Measurements from ENCODE around the gene CTDSPL.
"Not testable (repeated sequence)": the region's sequence is repeated elsewhere in the genome, so short reads cannot be mapped to it uniquely, and the experiment has no call there.

CTDSPL gene, protein sequence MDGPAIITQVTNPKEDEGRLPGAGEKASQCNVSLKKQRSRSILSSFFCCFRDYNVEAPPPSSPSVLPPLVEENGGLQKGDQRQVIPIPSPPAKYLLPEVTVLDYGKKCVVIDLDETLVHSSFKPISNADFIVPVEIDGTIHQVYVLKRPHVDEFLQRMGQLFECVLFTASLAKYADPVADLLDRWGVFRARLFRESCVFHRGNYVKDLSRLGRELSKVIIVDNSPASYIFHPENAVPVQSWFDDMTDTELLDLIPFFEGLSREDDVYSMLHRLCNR

DNA sequence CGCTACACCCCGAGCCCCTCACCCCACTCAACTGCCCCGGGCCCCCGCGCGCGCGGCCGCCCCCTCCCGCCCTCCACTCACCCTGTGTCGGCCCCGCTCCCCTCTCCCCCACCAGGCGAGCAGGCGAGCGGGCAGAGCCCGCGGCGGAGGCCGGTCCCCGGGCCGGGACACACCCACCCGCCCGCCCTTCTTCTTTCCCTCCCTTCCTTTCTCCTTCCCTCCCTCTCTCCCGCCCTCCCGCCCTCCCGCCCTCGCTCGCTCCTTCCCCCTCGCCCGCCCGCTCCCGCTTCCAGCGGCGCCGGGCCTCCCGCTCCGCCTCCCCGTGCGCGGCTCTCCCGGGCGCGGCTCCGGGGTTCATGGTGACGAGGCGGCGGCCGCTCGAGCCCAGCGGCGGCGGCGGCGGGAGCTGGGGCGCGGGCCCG is at the start of gene CTDSPL:
Gene CTDSPL, plus strand, starts transcription at position 261 of the 422 bp plus-strand sequence. CDS start 320 bp downstream, outside the sequence.
- DNase-seq (ENCODE audit: low spot score), result no peak

DNA sequence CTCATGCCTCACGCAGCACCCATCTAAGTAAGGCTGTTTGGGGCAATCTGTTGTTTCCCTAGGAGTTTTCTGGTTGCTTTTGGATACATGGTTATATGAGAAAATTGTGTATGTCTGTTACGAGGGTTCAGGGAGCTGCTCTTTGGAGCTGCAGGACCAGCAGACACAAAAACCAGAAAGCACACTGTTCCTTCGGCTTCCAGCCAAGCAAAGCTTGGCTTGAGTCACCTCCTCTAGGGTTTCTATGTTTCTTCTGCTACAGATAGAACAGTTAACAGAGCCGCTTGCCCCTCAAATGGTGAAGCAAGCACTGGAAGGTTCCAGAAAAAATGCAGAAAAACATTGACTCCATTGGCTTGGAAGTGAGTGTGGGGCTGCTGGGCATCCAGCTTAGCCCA is 49.2 kb upstream of the CTDSPL start:
- no peak for DNase-seq (ENCODE audit: low spot score)

DNA sequence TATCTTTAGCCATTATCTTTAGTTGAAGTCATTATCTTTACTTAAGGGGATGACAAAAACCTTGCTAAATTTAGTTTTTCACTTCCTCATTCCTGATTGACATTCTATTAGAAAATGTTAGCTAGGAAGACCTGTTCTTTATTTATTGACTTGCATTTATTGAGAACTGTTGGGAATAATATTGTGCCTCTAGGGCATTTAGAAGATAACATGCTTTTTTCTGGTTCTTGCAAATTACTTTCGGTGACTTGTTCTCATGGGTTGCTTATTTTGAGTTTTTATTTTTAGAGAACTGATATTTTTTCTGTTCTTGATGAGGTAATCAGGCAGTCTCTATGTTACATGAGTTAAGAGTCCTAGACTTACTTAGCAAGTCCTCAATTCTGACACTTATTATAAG is 48.3 kb upstream of the CTDSPL start:
- no peak for DNase-seq (ENCODE audit: low spot score)

DNA sequence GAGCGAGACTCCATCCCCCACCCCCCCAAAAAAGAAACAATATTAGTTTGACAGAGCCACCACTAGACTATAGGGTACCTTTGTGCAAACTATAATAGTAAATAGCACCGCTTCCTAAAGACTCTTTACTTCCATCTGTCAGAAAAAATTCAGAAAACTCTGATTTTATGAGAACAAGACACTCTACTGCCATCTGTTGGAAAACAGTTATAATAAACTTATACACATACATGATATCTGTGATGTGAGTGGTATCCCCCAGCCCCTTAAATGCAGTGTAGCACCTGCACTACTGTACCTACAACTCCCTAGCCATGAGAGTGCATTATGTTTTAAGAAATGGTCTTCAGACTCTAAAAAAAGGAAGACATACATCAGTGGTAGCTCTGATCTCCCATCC is 47.1 kb upstream of the CTDSPL start:
- no peak for DNase-seq (ENCODE audit: low spot score)

DNA sequence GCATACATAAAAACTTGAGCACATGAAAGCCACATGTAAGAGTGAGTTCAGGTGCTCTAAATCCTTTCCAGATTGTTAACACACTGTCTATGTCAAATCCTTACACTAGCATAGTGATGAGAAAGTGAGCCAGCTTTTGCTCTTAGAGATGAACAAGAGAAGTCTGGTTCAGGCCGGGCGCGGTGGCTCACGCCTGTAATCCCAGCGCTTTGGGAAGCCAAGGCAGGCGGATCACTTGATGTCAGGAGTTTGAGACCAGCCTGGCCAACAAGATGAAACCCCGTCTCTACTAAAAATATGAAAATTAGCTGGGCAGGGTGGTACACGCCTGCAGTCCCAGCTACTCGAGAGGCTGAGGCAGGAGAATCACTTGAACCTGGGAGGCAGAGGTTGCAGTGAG is 46.5 kb upstream of the CTDSPL start:
- not testable (repeated sequence) for DNase-seq (ENCODE audit: low spot score)

DNA sequence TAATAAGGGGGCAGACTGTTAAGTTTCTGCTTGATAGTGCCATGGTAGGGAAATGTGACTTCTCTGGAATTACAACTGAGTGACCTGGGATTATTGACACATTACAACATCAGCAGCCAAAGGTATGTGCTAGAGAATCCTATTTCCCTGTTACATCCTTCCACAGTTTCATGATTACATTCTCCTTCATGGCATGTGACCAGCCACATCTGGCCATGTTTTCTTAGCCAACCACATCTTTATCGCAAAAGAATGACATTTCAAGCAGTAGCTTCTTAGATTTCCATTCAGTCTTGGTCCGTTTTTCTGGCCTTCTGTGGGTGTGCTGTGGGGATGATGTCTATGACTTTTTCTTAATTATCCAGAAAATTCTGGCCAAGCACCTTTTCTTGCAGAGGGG is 45.4 kb upstream of the CTDSPL start:
- no peak for DNase-seq (ENCODE audit: low spot score)

DNA sequence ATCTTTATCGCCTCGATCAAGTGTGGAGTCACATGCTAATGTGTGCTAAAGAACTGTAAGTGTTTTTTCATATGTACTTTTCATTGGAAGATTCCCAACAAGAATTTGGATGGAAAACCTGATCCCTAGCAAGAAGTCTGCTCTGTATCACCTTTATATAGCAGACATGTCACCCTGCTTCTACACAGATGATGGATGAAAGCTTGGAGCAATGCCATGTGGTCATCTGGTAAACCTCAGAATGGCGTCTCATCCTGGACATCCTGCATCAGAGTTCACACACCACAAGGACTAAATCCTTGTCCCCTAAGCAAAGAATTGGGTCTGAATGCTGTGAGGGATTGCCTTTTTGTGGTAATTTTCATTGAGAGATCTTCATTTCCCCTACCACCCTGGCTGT is 42.1 kb upstream of the CTDSPL start:
- DNase-seq (ENCODE audit: low spot score), result no peak

DNA sequence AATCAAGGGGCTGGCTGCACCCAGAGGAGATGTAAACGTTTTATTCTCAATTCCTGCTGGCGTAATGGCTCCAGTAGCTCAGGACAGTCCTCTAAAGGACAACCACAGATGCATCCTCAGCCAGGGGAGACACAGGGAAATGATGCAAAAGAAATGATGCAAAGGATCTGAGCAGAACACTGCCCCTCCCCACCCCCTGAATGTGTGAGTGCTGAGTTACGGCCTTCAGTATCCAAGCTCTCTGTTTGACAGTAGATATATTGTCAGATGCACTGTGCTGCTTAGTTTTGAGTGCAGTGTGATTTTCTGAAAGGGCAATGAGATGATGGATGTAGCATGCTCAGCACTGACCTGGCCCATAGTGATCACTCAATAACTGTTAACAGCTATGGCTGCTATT is 41.4 kb upstream of the CTDSPL start:
- no peak for DNase-seq (ENCODE audit: low spot score)

DNA sequence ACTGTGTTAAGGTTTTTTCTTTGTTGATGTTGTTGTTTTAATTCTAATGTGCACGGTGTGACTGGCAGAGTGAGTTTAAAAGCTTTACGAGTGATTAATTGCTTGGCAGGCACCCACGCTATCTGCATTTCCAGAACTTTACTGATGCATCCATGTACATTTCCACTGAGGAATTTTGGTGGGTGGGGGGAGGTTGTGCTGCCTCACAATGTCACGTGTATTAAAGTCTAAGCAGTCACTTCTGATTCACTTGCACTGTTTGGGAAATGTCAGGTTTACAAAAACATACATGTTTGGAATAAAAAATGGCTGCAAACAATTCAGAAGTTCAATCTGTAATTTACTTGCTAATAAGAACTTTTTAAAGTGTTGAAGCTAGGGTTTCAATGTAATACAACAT is 38.5 kb upstream of the CTDSPL start:
- no peak for DNase-seq (ENCODE audit: low spot score)

DNA sequence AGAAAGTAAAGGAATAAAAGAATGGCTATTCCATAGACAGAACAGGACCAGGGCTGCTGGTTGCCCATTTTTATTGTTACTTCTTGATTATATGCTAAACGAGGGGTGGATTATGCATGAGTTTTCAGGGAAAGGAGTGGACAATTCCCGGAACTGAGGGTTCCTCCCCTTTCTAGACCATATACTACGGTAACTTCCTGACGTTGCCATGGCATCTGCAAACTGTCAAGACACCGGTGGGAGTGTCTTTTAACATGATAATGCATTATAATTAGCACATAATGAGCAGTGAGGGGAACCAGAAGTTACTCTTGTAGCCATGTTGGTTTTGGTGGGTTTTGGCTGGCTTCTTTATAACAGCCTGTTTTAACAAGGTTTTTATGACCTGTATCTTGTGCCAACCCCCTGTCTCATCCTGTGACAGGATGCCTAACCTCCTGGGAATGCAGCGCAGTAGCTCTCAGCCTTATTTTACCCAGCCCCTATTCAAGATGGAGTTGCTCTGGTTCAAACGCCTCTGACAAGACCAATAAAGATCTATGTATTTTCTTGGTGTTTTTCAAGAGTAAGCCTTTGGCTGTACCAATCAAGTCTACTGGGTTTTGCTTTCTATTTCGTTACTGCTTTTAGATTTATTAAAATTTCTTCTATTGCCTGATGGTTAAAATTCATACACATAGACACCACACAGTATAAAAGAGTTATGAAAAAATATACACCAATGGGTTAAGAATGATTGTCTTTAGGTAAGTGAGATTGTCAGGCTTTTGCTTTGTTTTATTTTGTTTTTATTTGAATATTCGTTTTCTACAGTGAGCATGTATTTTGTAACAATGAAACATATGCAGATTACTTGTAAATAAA is 37.4 kb upstream of the CTDSPL start:
- no peak for DNase-seq (ENCODE audit: low spot score)

DNA sequence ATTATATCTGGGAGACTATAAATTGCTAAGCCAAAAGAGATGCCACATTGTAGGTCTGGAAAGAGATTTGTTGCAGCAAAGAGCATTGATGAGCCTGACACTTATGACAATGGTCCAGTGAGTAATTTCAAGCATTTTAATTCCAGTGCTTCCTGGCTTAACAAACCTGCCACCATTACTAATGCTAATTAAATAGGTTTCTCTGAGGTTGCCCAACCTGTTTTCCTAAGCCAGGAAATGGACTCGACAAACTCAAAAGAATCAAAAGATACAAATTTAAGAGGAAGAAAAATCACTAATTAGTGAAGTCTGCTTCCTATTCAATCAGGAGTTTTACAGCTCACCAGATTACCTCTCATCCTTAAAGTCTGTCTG is 36.7 kb upstream of the CTDSPL start:
- no peak for DNase-seq (ENCODE audit: low spot score)

DNA sequence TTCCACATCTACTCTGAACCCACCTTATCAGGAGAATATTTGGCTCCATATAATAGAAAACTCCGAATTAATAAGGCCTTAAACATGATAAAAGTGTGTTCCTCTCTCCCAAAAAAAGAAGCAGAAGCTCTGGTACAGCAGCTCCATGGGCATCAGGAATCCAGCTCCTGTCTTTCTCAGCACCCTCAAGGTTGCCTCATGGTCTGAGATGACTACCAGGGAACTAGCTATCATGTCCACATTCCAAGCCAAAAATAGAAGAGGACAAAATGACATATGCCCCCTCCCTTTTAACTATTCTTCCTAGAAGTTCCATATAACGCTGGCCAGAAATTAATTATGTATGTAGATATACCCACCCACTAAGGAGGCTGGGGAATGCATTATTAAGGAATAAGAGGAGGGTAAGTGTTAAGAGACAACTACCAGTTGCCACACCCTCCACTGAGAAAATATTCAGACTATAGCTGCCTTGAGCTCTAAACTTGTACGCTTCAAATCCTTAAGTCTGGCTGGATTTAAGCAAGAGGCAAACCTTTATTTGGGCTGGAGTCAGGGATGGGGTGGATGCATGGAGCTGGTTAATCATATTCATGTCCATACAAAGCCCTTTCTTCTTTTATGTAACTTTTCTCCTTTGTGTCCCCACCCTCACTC is 35.8 kb upstream of the CTDSPL start:
- no peak for DNase-seq (ENCODE audit: low spot score)

DNA sequence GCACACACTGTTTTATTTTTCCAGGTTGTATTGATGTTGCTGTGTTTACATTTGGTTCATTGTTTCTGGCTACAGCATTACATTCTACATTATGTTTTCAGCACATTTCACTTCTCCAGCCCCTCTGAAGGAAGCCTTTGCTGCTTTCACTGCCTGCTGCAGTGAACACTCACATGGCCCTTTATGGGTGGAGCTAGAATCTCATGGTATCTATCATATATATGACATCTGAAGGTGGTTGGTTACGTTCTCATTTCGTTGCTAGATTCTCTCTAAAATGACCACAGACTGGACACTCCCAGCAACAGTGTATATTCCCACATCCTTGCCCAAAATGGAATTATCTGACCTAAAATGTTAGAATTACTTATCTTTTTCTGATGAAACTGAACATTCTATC is 35.2 kb upstream of the CTDSPL start:
- DNase-seq (ENCODE audit: low spot score), result no peak

DNA sequence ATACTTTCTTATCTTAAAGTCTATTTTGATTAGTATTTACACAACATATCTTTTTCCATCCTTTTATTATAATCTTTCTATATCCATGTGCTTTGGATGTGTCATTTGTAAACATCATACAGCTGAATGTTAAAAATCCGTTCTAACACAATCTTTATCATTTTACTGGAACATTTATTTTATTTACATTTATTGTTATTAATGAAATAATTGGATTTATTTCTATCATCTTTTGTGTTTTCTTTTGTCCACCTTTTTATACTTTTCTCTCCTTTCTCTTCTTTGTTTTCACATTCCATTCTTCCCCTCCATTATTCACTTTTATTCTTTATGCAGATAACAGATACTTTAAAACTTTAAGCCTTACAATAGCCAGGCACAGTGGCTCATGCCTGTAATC is 34.7 kb upstream of the CTDSPL start:
- DNase-seq (ENCODE audit: low spot score), result no peak

DNA sequence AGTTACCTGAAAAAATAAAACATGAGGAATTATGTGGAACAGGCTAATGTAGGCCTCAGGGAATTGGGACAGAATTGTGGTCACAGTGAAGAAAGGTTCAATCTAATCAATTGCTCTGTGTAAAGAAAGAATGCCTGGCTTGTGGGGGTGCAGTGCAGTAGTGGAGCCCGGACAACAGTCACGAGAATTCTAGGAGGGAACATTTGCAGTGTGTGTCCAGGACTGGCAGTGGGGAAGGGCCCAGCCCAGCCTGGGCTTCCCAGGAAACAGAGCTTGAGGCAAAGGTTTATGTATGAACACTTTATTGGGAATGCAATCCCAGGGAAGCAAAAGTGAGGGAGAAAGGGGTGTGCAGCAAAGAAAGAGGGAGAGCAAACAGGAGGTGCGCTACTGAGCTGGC is 29.2 kb upstream of the CTDSPL start:
- no peak for DNase-seq (ENCODE audit: low spot score)

DNA sequence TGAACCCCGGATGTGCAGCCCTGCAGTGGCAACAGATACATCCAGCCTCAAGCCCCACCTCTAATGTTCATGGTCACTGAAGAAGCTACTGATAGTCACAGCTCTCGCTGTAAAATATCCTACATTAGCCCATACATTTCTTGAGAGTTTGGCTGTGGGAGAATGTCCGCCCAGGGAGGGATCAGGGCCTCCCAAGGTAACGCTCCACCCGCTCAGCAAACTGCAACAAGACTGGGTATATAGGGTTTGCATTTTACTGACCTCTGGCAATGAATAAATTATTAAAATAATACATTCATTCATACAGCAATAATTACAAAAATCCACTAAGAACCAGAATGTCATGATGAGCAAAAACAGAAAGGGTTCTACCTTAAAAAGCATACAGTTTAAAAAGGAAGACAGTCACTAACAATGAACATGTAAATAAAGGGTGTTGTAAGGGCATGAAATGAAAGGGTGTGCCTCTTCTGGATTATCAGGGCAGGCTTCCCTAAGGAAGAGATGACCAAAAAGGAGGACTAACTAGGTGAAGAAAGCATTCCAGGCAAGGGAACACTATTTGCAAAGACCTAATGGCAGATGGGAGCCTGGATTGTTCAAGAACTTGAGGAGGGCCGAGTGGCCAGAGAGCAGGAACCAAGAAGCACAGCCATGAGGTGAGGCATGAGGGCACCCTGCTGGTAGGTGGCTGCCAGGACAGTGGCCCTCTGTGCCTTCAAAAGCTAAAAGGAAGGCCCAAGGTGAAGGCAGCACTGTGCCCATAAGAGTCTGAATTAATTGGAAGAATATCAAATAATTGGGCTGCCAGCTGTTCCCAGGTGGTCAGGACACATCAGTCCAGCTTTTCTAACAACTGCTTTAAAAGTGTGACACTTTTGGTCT is 28.1 kb upstream of the CTDSPL start:
- DNase-seq (ENCODE audit: low spot score), result no peak

DNA sequence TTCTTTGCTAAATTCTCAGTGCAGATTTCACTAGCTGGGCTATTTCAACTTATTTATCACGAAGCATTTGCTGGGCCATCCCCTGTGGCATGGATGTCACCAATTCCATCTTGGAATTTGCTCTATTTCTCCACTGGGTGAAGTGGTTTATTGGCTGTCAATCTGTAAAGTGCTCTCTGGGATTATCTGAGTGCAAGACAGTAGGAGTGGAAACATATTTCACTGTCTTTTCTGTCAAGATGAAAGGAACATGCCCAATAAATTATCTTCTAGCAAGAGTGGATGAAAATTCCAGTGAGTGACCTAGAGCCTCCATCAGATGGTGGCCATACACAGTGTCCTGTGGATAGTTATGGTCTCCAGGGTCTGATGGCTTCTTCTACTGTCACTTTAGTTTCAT is 25.1 kb upstream of the CTDSPL start:
- no peak for DNase-seq (ENCODE audit: low spot score)

DNA sequence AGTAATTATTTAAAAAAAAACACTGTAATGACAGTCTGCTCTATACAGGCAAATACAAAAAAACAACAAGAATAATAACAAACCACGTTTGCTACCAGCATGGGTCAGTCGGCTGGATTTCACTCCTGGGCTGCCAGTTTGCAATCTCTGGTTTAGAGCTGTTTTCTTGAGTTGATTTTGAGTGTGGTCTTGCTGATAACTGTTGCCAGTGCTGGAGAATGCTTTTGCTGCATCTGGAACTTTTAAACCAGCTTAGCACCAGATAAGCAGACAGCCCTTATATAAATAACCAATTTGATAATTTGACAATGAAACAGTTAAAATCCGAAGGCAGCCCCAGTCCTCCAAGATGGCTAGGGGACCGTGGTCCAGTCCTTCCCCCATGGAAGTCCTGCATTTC is 14.0 kb upstream of the CTDSPL start:
- no peak for DNase-seq (ENCODE audit: low spot score)

DNA sequence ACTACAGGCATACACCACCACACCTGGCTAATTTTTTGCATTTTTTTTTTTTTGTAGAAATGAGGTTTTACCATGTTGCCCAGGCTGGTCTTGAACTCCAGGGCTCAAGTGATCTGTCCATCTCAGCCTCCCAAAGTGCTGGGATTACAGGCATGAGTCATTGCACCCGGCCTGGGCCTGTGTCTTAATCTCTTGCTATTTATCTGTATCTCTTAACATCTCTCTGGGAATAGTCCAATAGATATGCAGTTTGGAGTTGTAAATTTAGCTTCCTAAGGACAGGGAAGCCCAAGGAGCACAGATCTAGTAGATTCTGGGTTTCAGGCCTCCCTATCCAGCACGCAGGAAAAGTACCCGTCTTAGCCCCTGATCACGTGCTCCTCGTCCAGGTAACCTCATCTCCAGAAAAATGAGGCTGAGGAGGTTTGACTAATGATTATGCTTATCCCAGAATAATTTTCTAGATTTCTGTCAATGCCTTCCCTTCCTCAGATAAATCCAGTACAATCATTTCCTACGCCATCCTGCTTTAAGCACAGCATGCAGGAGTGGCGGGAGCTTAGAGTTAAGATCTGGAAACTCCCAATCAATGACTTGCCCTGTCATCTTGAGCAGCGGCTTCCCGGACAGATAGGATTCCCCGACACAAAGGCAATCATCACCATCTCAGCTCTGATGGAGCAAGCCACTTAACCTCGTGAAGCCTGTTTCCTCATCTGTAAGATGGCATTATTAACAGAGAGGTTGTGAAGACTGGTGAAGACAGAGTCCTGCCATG is 12.3 kb upstream of the CTDSPL start:
- no peak for DNase-seq (ENCODE audit: low spot score)

DNA sequence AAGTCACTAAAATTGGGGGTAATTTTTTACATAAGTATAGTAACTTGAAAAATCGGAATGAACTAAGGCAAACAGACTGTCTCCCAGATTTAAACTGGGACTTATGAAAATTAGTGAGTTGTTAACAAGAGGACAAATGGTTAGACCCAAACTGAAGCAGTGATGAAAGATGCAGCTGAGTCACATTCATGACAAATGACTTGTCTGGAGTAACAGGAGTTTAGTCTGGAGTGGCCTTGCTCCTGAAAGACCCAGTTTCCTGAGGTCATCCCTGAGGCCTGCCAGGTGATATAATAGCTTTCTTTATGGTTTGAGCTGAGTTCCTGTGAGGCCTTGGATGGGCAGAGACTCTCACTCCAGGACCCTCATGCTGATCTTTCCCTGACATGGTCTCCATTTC is 9.6 kb upstream of the CTDSPL start:
- DNase-seq (ENCODE audit: low spot score), result no peak

DNA sequence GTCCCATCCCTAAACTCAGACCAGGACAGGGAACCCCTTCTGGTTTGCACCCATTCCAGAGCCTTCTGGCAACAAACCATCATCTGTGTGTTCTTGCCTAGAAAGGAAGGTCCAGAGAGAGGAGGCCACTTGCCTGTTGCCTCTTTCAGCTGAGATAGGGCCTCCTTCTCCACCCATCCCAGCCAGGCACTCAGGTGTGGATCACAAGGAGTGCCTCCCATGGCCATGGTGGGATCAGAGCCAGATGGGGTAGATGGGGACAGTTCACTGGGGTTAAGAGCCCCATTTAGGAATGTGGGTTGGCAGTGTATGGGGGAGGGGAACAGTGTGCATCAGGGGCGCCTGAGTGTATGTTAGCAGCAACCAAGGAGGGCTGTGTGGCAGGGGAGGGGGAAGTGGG is 8.9 kb upstream of the CTDSPL start:
- no peak for DNase-seq (ENCODE audit: low spot score)
